Neural cell (in vitro differentiated cells): Measurements from ENCODE around the gene YPEL2.

Experiments
- EZH2 ChIP-seq: fragments of 200-600, 300-800 bp; shearing (Covaris generic), sonication (generic); IDR thresholded peaks from 2 replicates; pipeline ENCODE4 v1.6.1; 2014; ENCODE audit warnings: antibody characterized with exemption, low read length, borderline replicate concordance, mild to moderate bottlenecking; ENCODE audit not compliant: insufficient read depth, poor library complexity, severe bottlenecking
- MXI1 ChIP-seq: fragments of 450-650 bp; conservative IDR thresholded peaks from 2 replicates; pipeline ENCODE4 v1.6.1; 2014; ENCODE audit warnings: antibody characterized with exemption, mild to moderate bottlenecking; ENCODE audit not compliant: poor library complexity, severe bottlenecking
- TF ChIP-seq, protein P1 (sequence below): fragments of 450-650 bp; IDR thresholded peaks from 2 replicates; pipeline ENCODE4 v1.5.1; 2014; ENCODE audit warnings: antibody characterized with exemption, mild to moderate bottlenecking, moderate library complexity; ENCODE audit not compliant: poor library complexity, severe bottlenecking

DNA sequence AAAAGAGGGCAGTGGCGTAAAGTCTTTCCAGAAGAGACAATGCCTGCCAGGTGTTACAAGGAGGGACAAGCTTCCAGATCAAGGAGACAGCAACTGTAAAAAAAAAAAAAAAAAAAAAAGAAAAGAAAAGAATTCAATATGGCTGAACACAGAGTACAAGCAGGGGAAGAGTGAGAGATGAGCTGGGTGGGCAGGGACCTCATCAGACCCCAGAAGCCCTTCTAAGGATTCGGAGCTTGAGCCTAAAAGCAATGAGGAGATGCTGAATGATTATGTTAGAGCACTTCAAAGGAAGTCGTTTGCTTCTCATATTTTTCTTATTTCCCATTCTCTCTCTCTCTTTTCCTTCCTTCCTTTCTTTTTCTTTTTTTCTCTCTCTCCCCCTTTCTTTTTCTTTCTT lies 103.0 kb downstream of the YPEL2 start:
- TF ChIP-seq EZH2 (no peak), MXI1 (no peak)
- TF ChIP-seq, protein P1, sequence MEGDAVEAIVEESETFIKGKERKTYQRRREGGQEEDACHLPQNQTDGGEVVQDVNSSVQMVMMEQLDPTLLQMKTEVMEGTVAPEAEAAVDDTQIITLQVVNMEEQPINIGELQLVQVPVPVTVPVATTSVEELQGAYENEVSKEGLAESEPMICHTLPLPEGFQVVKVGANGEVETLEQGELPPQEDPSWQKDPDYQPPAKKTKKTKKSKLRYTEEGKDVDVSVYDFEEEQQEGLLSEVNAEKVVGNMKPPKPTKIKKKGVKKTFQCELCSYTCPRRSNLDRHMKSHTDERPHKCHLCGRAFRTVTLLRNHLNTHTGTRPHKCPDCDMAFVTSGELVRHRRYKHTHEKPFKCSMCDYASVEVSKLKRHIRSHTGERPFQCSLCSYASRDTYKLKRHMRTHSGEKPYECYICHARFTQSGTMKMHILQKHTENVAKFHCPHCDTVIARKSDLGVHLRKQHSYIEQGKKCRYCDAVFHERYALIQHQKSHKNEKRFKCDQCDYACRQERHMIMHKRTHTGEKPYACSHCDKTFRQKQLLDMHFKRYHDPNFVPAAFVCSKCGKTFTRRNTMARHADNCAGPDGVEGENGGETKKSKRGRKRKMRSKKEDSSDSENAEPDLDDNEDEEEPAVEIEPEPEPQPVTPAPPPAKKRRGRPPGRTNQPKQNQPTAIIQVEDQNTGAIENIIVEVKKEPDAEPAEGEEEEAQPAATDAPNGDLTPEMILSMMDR = no peak
